Rectal smooth muscle tissue (tissue), 1 donor: ENCODE data around the gene ANO10.
"Not testable (repeated sequence)": the region's sequence is repeated elsewhere in the genome, so short reads cannot be mapped to it uniquely, and the experiment has no call there.

ENCODE experiments used
- H3K27ac ChIP-seq: one replicate; pipeline ENCODE4 v1.7.0; 2013; ENCODE audit warnings: low read depth, low read length, inconsistent platforms
- H3K27me3 ChIP-seq: one replicate; pipeline ENCODE4 v1.7.0; 2013; ENCODE audit warnings: low read length; ENCODE audit not compliant: control insufficient read depth, insufficient read depth
- H3K36me3 ChIP-seq: one replicate; pipeline ENCODE4 v1.7.0; 2013; ENCODE audit warnings: low read length; ENCODE audit not compliant: control insufficient read depth, insufficient read depth
- H3K4me1 ChIP-seq: one replicate; pipeline ENCODE4 v1.7.0; 2013; ENCODE audit warnings: low read length; ENCODE audit not compliant: control insufficient read depth, insufficient read depth
- H3K4me3 ChIP-seq: one replicate; pipeline ENCODE4 v1.7.0; 2013; ENCODE audit warnings: low read length
- H3K9ac ChIP-seq: one replicate; pipeline ENCODE4 v1.7.0; 2013; ENCODE audit warnings: low read length

Gene ANO10

GRCh38 chr3:43473244-43473643 is 148.6 kb downstream of the ANO10 start:
- H3K9ac ChIP-seq = no peak overlapping the region
- no peak overlapping the region for H3K4me3 ChIP-seq
- no peak overlapping the region for H3K27ac ChIP-seq

GRCh38 chr3:43468133-43468532 is 153.7 kb downstream of the ANO10 start:
- Histone ChIP-seq H3K4me3 (no peak overlapping the region), H3K4me1 (no peaks in the 10 kb centered on the region), H3K36me3 (no peaks in the 10 kb centered on the region), H3K27me3 (no peaks in the 10 kb centered on the region), H3K27ac (no peak overlapping the region), H3K9ac (no peak overlapping the region)

More at GRCh38 chr3:43473244-43473643, 148.6 kb downstream of the ANO10 start:
- no peaks in the 10 kb centered on the region for H3K27me3 ChIP-seq
- H3K4me1 ChIP-seq = no peaks in the 10 kb centered on the region
- no peaks in the 10 kb centered on the region for H3K36me3 ChIP-seq

- no peak overlapping the region for H3K4me3 ChIP-seq
- no peaks in the 10 kb centered on the region for H3K4me1 ChIP-seq
- H3K36me3 ChIP-seq = no peaks in the 10 kb centered on the region
- H3K9ac ChIP-seq = no peak overlapping the region
- H3K27ac ChIP-seq = no peak overlapping the region
- no peaks in the 10 kb centered on the region for H3K27me3 ChIP-seq
Observed at GRCh38 chr3:43465109-43465508, 156.7 kb downstream of the ANO10 start.

GRCh38 chr3:43462566-43462965 is 159.2 kb downstream of the ANO10 start:
- not testable (repeated sequence) for H3K4me3 ChIP-seq

GRCh38 chr3:43461345-43461744 is 160.5 kb downstream of the ANO10 start:
- Histone ChIP-seq H3K4me3 (no peak overlapping the region), H3K27ac (no peak overlapping the region), H3K9ac (no peak overlapping the region), H3K4me1 (no peaks in the 10 kb centered on the region), H3K36me3 (no peaks in the 10 kb centered on the region), H3K27me3 (no peaks in the 10 kb centered on the region)

More at GRCh38 chr3:43462566-43462965, 159.2 kb downstream of the ANO10 start:
- not testable (repeated sequence) for H3K27ac ChIP-seq, H3K36me3 ChIP-seq, H3K9ac ChIP-seq, H3K4me1 ChIP-seq, H3K27me3 ChIP-seq

GRCh38 chr3:43457038-43457437 is 164.8 kb downstream of the ANO10 start:
- not testable (repeated sequence) for H3K27ac ChIP-seq, H3K4me1 ChIP-seq, H3K4me3 ChIP-seq, H3K27me3 ChIP-seq, H3K9ac ChIP-seq, H3K36me3 ChIP-seq

GRCh38 chr3:43455233-43455632 is 166.6 kb downstream of the ANO10 start:
- Histone ChIP-seq H3K4me3 (no peak overlapping the region), H3K27me3 (no peaks in the 10 kb centered on the region), H3K36me3 (no peaks in the 10 kb centered on the region), H3K27ac (no peak overlapping the region), H3K9ac (no peak overlapping the region), H3K4me1 (no peaks in the 10 kb centered on the region)

- no peak overlapping the region for H3K4me3 ChIP-seq
- H3K27ac ChIP-seq = no peak overlapping the region
- no peaks in the 10 kb centered on the region for H3K4me1 ChIP-seq
- no peaks in the 10 kb centered on the region for H3K27me3 ChIP-seq
- no peak overlapping the region for H3K9ac ChIP-seq
- H3K36me3 ChIP-seq = no peaks in the 10 kb centered on the region
Observed at GRCh38 chr3:43453981-43454380, 167.8 kb downstream of the ANO10 start.

GRCh38 chr3:43451670-43452254 is 170.0 kb downstream of the ANO10 start:
- Histone ChIP-seq H3K9ac (no peak overlapping the region), H3K4me3 (no peak overlapping the region), H3K4me1 (no peaks in the 10 kb centered on the region), H3K27me3 (no peaks in the 10 kb centered on the region), H3K27ac (no peak overlapping the region), H3K36me3 (no peaks in the 10 kb centered on the region)

GRCh38 chr3:43448098-43448497 is 173.7 kb downstream of the ANO10 start:
- Histone ChIP-seq H3K36me3 (no peaks in the 10 kb centered on the region), H3K4me3 (no peak overlapping the region), H3K4me1 (no peaks in the 10 kb centered on the region), H3K27me3 (no peaks in the 10 kb centered on the region), H3K27ac (no peak overlapping the region), H3K9ac (no peak overlapping the region)

GRCh38 chr3:43445820-43446219 is 176.0 kb downstream of the ANO10 start:
- Histone ChIP-seq H3K9ac (no peak overlapping the region), H3K4me3 (no peak overlapping the region), H3K27me3 (no peaks in the 10 kb centered on the region), H3K27ac (no peak overlapping the region), H3K4me1 (no peaks in the 10 kb centered on the region), H3K36me3 (no peaks in the 10 kb centered on the region)

GRCh38 chr3:43442872-43443395 is 178.9 kb downstream of the ANO10 start:
- Histone ChIP-seq H3K9ac (no peak overlapping the region), H3K36me3 (no peaks in the 10 kb centered on the region), H3K27me3 (no peaks in the 10 kb centered on the region), H3K4me1 (no peaks in the 10 kb centered on the region), H3K27ac (no peak overlapping the region), H3K4me3 (no peak overlapping the region)

GRCh38 chr3:43436507-43437140 is 185.2 kb downstream of the ANO10 start:
- Histone ChIP-seq H3K27me3 (no peaks in the 10 kb centered on the region), H3K36me3 (no peaks in the 10 kb centered on the region), H3K9ac (no peak overlapping the region), H3K27ac (no peak overlapping the region), H3K4me3 (no peak overlapping the region), H3K4me1 (no peaks in the 10 kb centered on the region)
